GM12891 (cell line): ENCODE results near the gene HNRNPLL.

Experiments
- PAX5 ChIP-seq: IDR thresholded peaks from 2 replicates; pipeline ENCODE4 v1.6.1; 2011; ENCODE audit warnings: low read length, moderate library complexity, mild to moderate bottlenecking; ENCODE audit not compliant: insufficient read depth, severe bottlenecking
- POLR2A ChIP-seq: IDR thresholded peaks from 2 replicates; pipeline ENCODE4 v1.6.1; 2011; ENCODE audit warnings: low read depth, low read length, control low read depth
- POLR2AphosphoS5 ChIP-seq: IDR thresholded peaks from 2 replicates; pipeline ENCODE4 v1.6.1; 2011; ENCODE audit warnings: low read depth, low read length, control low read depth
- POU2F2 ChIP-seq: IDR thresholded peaks from 2 replicates; pipeline ENCODE4 v1.6.1; 2011; ENCODE audit warnings: low read depth, mild to moderate bottlenecking, control low read depth, low read length, moderate library complexity
- SPI1 ChIP-seq: IDR thresholded peaks from 2 replicates; pipeline ENCODE4 v1.6.1; 2011; ENCODE audit warnings: low read depth, low read length, control low read depth
- TAF1 ChIP-seq: IDR thresholded peaks from 2 replicates; pipeline ENCODE4 v1.6.1; 2011; ENCODE audit warnings: low read depth, low read length, control low read depth

- TF ChIP-seq POLR2A: no peak
- TF ChIP-seq POLR2AphosphoS5: no peak
- TF ChIP-seq SPI1: no peak
- no peak for TF ChIP-seq TAF1
- no peak for TF ChIP-seq PAX5
- no peak for TF ChIP-seq POU2F2
Observed at GRCh38 chr2:38578832-38579231, 23.9 kb downstream of the HNRNPLL start.
